Prostate gland (tissue), 2 donors: Measurements from ENCODE around the gene TOR1B. TPM values are rescaled to one million over a fixed set of nuclear protein-coding genes. Genes with fewer than 3 reads are reported as not detected.

Source experiments
- DNase-seq: peaks from one replicate; pipeline ENCODE4 v3.0.0-alpha.2; 2019; ENCODE audit warnings: low spot score
- H3K27ac ChIP-seq, 2 donors: fragments of 200-600 bp; sonication (generic); 2 replicates each; pipeline ENCODE4 v1.5.1; 2017 to 2019
- H3K27me3 ChIP-seq: fragments of 200-600 bp; sonication (generic); replicated peaks from 2 replicates; pipeline ENCODE4 v1.5.1; 2019; ENCODE audit not compliant: insufficient read depth
- H3K36me3 ChIP-seq, 2 donors: fragments of 200-600 bp; sonication (generic); 1 replicate in 1 of 2; 2 replicates in 1 of 2; pipeline versions ENCODE4 v1.5.1 to v1.8.1; 2017 to 2019
- H3K4me1 ChIP-seq: fragments of 200-600 bp; sonication (generic); replicated peaks from 2 replicates; pipeline ENCODE4 v1.5.1; 2019
- H3K4me3 ChIP-seq, 2 donors: fragments of 200-600 bp; sonication (generic); 2 replicates each; pipeline ENCODE4 v1.5.1; 2017 to 2019
- H3K9me3 ChIP-seq: fragments of 200-600 bp; sonication (generic); 2 replicates; pipeline ENCODE4 v1.5.1; 2017
- POLR2A ChIP-seq: fragments of 450-650 bp; IDR thresholded peaks from one replicate; pipeline ENCODE4 v1.6.1; 2016; ENCODE audit warnings: antibody characterized with exemption, mild to moderate bottlenecking
- POLR2AphosphoS5 ChIP-seq: sonication (generic); formaldehyde crosslinking; IDR thresholded peaks from one replicate; pipeline ENCODE4 v1.6.1; 2017; ENCODE audit warnings: antibody characterized with exemption
- WGBS: methylation state at CpG from one replicate; pipeline ENCODE4 v1.1.5; 2018; 5-methylcytosine and 5-hydroxymethylcytosine counted together
- intact Hi-C: fragments of 100-400 bp; cut with DNase I; formaldehyde crosslinking; loops from one replicate; pipeline ENCODE4 v1.14.2; 2022
- total RNA-seq, 2 donors: library from RNA; depleted of rRNA; stranded (reverse); fragments of >200 nt; gene quantifications; one replicate each; pipeline ENCODE4 v1.1.0, GENCODE V29; 2016
- TF ChIP-seq, protein P1 (sequence below), 4 experiments: fragments of 200-600 bp in 2 of 4; fragments of 450-650 bp in 2 of 4; sonication (generic) in 2 of 4; IDR thresholded peaks; 1 replicate in 3 of 4; 2 replicates in 1 of 4; pipeline ENCODE4 v1.5.1; 2016 to 2019; ENCODE audit warnings: antibody characterized with exemption in 4 of 4, mild to moderate bottlenecking in 2 of 4, moderate library complexity in 2 of 4

TOR1B gene, protein sequence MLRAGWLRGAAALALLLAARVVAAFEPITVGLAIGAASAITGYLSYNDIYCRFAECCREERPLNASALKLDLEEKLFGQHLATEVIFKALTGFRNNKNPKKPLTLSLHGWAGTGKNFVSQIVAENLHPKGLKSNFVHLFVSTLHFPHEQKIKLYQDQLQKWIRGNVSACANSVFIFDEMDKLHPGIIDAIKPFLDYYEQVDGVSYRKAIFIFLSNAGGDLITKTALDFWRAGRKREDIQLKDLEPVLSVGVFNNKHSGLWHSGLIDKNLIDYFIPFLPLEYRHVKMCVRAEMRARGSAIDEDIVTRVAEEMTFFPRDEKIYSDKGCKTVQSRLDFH
- total RNA-seq = 10 to 100 TPM; 31.4 to 35.7 TPM

DNA sequence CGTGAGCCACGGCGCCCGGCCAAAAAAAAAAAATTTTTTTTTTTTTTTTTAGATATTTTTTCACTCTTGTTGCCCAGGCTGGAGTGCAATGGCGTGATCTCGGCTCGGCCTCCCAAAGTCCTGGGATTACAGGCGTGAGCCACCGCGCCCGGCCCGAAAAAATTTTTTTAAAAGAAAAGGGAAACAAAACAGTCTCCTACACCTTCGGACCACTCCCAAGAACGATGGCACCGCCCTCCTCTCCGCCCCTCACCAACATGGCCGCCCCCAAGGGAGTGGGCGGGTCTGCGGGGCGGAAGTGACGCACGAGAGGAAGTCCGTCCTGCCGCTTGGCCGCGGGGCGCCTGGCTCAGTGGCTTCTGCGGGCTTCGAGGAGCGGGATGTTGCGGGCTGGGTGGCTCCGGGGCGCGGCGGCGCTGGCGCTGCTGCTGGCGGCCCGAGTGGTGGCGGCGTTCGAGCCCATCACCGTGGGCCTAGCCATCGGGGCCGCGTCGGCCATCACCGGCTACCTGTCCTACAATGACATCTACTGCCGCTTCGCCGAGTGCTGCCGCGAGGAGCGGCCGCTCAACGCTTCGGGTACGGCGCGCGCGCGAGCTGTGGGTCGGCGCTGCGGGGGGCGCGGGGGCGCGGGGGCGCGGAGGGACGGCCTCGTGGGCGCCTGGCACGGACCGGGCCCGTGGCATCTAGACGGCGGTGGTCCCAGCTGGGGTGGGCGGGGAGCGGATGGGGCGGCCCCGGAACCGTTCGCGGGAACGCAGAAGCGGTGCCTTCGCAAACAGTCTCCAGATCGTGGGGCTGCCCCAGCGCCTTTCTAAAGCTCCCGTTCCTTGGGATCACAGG lies at the start of gene TOR1B:
TSS of gene TOR1B (plus strand) at position 352 of the 843 bp plus-strand sequence. CDS start at position 381, 29 bp downstream.
- intact Hi-C loops = no loop called here
- Histone ChIP-seq H3K27me3 (no peaks in the 10 kb centered on the region), H3K27ac (peak within 1 kb of the TSS; percentile 89), H3K4me1 (peaks cover 5% of the 10 kb centered on the region), H3K9me3 (no peaks in the 10 kb centered on the region), H3K4me3 (peak within 1 kb of the TSS; percentile 92 to 98), H3K36me3 (no peaks in the 10 kb centered on the region)
- under 1% methylated on average over 63 of the region's 93 CpGs for WGBS
- DNase-seq = peak; percentile 90
- TF ChIP-seq, protein P1, sequence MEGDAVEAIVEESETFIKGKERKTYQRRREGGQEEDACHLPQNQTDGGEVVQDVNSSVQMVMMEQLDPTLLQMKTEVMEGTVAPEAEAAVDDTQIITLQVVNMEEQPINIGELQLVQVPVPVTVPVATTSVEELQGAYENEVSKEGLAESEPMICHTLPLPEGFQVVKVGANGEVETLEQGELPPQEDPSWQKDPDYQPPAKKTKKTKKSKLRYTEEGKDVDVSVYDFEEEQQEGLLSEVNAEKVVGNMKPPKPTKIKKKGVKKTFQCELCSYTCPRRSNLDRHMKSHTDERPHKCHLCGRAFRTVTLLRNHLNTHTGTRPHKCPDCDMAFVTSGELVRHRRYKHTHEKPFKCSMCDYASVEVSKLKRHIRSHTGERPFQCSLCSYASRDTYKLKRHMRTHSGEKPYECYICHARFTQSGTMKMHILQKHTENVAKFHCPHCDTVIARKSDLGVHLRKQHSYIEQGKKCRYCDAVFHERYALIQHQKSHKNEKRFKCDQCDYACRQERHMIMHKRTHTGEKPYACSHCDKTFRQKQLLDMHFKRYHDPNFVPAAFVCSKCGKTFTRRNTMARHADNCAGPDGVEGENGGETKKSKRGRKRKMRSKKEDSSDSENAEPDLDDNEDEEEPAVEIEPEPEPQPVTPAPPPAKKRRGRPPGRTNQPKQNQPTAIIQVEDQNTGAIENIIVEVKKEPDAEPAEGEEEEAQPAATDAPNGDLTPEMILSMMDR (IDR thresholded peaks at IDR 0.05) = peak in 1 of 4 experiments; percentile 19
- TF ChIP-seq POLR2AphosphoS5 (peak; percentile 97), POLR2A (peak; percentile 93)

DNA sequence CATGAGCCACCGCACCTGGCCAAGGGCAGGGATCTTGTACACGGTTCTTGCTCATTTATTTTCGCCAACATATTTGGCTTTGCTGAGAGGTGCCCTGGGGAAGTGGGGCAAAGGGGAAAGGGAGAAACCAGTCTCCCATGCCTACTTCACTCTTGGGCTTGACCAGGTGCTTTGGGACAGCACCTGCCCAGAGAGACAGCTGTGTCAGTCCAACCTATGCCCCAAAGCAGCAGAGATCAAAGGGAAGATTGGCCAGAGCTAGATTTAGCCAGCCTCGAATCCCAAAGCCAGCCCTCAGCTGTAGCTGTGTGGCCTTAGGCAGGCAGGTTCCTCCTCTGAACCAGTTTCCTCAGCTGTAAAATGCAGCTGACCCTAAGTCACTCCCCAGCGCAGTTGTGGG lies 47.8 kb upstream of the TOR1B start:
- Histone ChIP-seq H3K27me3 (no peaks in the 10 kb centered on the region), H3K4me3 (no peak overlapping the region), H3K36me3 (no peaks in the 10 kb centered on the region), H3K9me3 (no peaks in the 10 kb centered on the region), H3K27ac (no peak overlapping the region), H3K4me1 (peaks cover 7% of the 10 kb centered on the region)
- WGBS = 89% methylated on average over 5 of the region's 5 CpGs
- TF ChIP-seq, protein P1 (IDR thresholded peaks at IDR 0.05) = no peak
- TF ChIP-seq POLR2A = no peak
- intact Hi-C loops = no loop called here
- no peak for DNase-seq

DNA sequence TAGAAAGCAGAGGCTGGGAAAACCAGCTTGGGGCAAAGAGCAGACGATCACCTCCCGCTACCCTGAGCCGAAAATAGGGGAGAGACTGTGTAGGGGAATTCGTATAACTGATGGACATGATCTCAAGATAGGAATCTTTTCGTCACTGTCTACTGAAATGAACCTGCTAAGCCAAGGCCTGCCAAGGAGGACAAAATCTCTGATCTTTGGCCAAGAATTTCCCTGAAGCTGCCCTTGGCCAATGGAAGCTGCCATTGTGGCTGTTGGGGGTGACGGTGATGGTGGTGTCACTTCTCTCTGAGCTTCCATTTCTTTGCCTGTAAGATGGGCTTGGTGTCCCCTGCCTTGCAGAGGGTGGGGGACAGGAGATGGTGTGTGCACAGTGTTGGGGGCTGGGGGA lies 46.8 kb upstream of the TOR1B start:
- WGBS = 71% methylated on average over 6 of the region's 6 CpGs
- H3K4me1 ChIP-seq = peaks cover 7% of the 10 kb centered on the region
- no peaks in the 10 kb centered on the region for H3K9me3 ChIP-seq
- H3K4me3 ChIP-seq = no peak overlapping the region
- intact Hi-C loops = no loop called here
- H3K27me3 ChIP-seq = no peaks in the 10 kb centered on the region
- DNase-seq = no peak
- H3K36me3 ChIP-seq = no peaks in the 10 kb centered on the region
- no peak for TF ChIP-seq POLR2AphosphoS5
- no peak for TF ChIP-seq POLR2A
- TF ChIP-seq, protein P1 (IDR thresholded peaks at IDR 0.05) = no peak
- H3K27ac ChIP-seq = no peak overlapping the region

DNA sequence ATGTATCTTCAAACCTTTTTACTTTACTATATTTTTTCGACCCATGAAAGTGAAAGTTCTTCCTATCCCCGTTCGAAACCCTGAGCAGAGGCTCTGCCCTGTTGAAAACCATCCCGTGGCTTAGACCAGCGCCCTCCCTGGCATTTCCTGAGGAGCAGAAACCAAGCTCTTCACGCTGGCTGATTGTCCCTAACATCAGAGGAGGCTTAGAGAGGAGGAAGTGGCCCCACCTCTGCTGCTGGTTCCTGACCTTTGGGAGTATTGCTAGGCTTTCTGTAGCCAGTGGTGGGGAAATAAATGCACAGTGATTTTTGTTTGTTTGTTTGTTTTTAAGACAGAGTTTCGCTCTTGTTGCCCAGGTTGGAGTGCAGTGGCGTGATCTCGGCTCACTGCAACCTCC lies 45.9 kb upstream of the TOR1B start:
- H3K9me3 ChIP-seq = no peaks in the 10 kb centered on the region
- H3K27me3 ChIP-seq = no peaks in the 10 kb centered on the region
- TF ChIP-seq, protein P1 (IDR thresholded peaks at IDR 0.05) = no peak
- no peak for TF ChIP-seq POLR2A
- H3K27ac ChIP-seq = no peak overlapping the region
- no peak overlapping the region for H3K4me3 ChIP-seq
- intact Hi-C loops = no loop called here
- 81% methylated on average over 9 of the region's 9 CpGs for WGBS
- no peak for DNase-seq
- H3K4me1 ChIP-seq = peaks cover 2% of the 10 kb centered on the region
- no peaks in the 10 kb centered on the region for H3K36me3 ChIP-seq
